Activated CD4-positive, CD25-positive, alpha-beta regulatory T cell treated with anti-CD3 and anti-CD28 coated beads, Interleukin-2, amount 50 U/mL, for 24 hours (primary cell): Measurements from ENCODE around the gene TTC7B.

Experiments used
- ATAC-seq, 2 donors: fragments of 150-1000 bp; cut with Tn5 transposase; one replicate each; pipeline ENCODE4 v1.10.0; 2021; ENCODE audit warnings: mild to moderate bottlenecking in 1 of 2, moderate library complexity in 1 of 2

Gene TTC7B

GRCh38 chr14:90739318-90740068 lies 76.7 kb downstream of the TTC7B start:
- ATAC-seq, result no peak

GRCh38 chr14:90733139-90733808 lies 83.0 kb downstream of the TTC7B start:
- no peak for ATAC-seq

- ATAC-seq, result no peak
These were observed 83.5 kb downstream of the TTC7B start for GRCh38 chr14:90732718-90733117.

- no peak for ATAC-seq
These were observed 84.1 kb downstream of the TTC7B start for GRCh38 chr14:90732139-90732538.

GRCh38 chr14:90731487-90731886 lies 84.7 kb downstream of the TTC7B start:
- no peak for ATAC-seq

GRCh38 chr14:90730206-90730766 lies 85.9 kb downstream of the TTC7B start:
- ATAC-seq, result no peak

- ATAC-seq, result no peak
These were observed 87.3 kb downstream of the TTC7B start for GRCh38 chr14:90728951-90729350.

GRCh38 chr14:90727082-90727481 lies 89.1 kb downstream of the TTC7B start:
- no peak for ATAC-seq

- no peak for ATAC-seq
These were observed 89.6 kb downstream of the TTC7B start for GRCh38 chr14:90726656-90727055.

- ATAC-seq, result no peak
These were observed 91.4 kb downstream of the TTC7B start for GRCh38 chr14:90724866-90725265.

- ATAC-seq, result no peak
These were observed 93.6 kb downstream of the TTC7B start for GRCh38 chr14:90722590-90722989.

GRCh38 chr14:90721619-90722305 lies 94.5 kb downstream of the TTC7B start:
- peak; percentile 72 to 73 for ATAC-seq

- no peak for ATAC-seq
These were observed 95.4 kb downstream of the TTC7B start for GRCh38 chr14:90720832-90721231.

GRCh38 chr14:90720336-90720735 lies 95.9 kb downstream of the TTC7B start:
- no peak for ATAC-seq

- ATAC-seq, result no peak
These were observed 98.3 kb downstream of the TTC7B start for GRCh38 chr14:90717916-90718315.

GRCh38 chr14:90715993-90716392 lies 100.2 kb downstream of the TTC7B start:
- ATAC-seq, result no peak

GRCh38 chr14:90715495-90715894 lies 100.7 kb downstream of the TTC7B start:
- ATAC-seq, result no peak

- no peak for ATAC-seq
These were observed 101.4 kb downstream of the TTC7B start for GRCh38 chr14:90714811-90715210.

- ATAC-seq, result no peak
These were observed 111.4 kb downstream of the TTC7B start for GRCh38 chr14:90704738-90705392.

- ATAC-seq, result no peak
These were observed 112.1 kb downstream of the TTC7B start for GRCh38 chr14:90703841-90704737.

GRCh38 chr14:90700933-90701776 lies 115.1 kb downstream of the TTC7B start:
- no peak for ATAC-seq
